GM23248 (cell line): ENCODE measurements around the gene ZNF768.

ENCODE experiments used
- EZH2 ChIP-seq: fragments of 200-600 bp; sonication (generic); IDR thresholded peaks from 2 replicates; pipeline ENCODE4 v1.6.1; 2018; ENCODE audit warnings: antibody characterized with exemption, mild to moderate bottlenecking; ENCODE audit not compliant: insufficient read depth, poor library complexity, severe bottlenecking
- EZH2phosphoT487 ChIP-seq: fragments of 200-600 bp; sonication (generic); IDR thresholded peaks from 2 replicates; pipeline ENCODE4 v1.6.1; 2018; ENCODE audit warnings: antibody characterized with exemption, moderate library complexity, mild to moderate bottlenecking, low read depth; ENCODE audit not compliant: insufficient read depth

- no peak for TF ChIP-seq EZH2
- no peak for TF ChIP-seq EZH2phosphoT487
Observed at GRCh38 chr16:30532285-30533145, 6.1 kb upstream of the ZNF768 start.
